PFSK-1 (cell line): Measurements from ENCODE around the gene FIBP.

Experiments used
- FOXP2 ChIP-seq: optimal IDR thresholded peaks from 2 replicates; pipeline ENCODE3; 2011; ENCODE audit warnings: borderline replicate concordance, control low read depth, inconsistent platforms; ENCODE audit not compliant: insufficient read depth; ENCODE audit errors: extremely low read length, extremely low read depth
- POLR2AphosphoS5 ChIP-seq: IDR thresholded peaks from 2 replicates; pipeline ENCODE4 v1.6.1; 2012; ENCODE audit warnings: low read depth, mild to moderate bottlenecking, control low read depth, low read length, moderate library complexity
- SIN3A ChIP-seq: IDR thresholded peaks from 2 replicates; pipeline ENCODE4 v1.6.1; 2012; ENCODE audit warnings: mild to moderate bottlenecking, low read length, moderate library complexity, borderline replicate concordance; ENCODE audit not compliant: insufficient read depth
- TAF1 ChIP-seq: IDR thresholded peaks from 2 replicates; pipeline ENCODE4 v1.6.1; 2012; ENCODE audit warnings: low read length, control low read depth, borderline replicate concordance; ENCODE audit not compliant: insufficient read depth
- TF ChIP-seq, protein P1 (sequence below), 2 experiments: IDR thresholded peaks; 2 replicates each; pipeline versions ENCODE4 v1.6.1 to v1.8.0; 2011 to 2012; ENCODE audit warnings: low read depth in 2 of 2, low read length in 2 of 2, control low read depth in 1 of 2, inconsistent platforms in 1 of 2, mild to moderate bottlenecking in 1 of 2, moderate library complexity in 1 of 2; ENCODE audit not compliant: insufficient read depth in 1 of 2

FIBP gene

DNA sequence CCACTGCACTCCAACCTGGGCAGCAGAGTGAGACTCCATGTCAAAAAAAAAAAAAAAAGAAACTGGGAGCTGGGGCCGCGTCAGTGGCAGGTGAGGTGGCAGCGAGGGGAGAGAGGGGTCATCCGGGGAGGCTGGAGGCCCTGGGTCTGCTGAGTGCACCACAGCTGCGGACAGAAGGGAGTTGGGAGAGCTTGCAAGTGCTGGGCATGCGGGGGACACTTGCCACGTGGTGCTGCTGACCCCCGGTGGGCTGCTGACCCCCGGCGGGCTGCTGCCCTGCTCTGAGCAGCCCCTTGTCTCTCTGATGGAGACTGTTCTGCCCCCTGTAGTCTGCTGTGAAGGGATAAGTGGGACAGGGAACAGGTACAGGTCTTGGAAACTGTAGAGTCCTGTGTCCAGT lies 33.6 kb upstream of the FIBP start:
- no peak for TF ChIP-seq POLR2AphosphoS5

GRCh38 chr11:65921033-65921555 lies 32.8 kb upstream of the FIBP start:
- no peak for TF ChIP-seq FOXP2
- TF ChIP-seq, protein P1, sequence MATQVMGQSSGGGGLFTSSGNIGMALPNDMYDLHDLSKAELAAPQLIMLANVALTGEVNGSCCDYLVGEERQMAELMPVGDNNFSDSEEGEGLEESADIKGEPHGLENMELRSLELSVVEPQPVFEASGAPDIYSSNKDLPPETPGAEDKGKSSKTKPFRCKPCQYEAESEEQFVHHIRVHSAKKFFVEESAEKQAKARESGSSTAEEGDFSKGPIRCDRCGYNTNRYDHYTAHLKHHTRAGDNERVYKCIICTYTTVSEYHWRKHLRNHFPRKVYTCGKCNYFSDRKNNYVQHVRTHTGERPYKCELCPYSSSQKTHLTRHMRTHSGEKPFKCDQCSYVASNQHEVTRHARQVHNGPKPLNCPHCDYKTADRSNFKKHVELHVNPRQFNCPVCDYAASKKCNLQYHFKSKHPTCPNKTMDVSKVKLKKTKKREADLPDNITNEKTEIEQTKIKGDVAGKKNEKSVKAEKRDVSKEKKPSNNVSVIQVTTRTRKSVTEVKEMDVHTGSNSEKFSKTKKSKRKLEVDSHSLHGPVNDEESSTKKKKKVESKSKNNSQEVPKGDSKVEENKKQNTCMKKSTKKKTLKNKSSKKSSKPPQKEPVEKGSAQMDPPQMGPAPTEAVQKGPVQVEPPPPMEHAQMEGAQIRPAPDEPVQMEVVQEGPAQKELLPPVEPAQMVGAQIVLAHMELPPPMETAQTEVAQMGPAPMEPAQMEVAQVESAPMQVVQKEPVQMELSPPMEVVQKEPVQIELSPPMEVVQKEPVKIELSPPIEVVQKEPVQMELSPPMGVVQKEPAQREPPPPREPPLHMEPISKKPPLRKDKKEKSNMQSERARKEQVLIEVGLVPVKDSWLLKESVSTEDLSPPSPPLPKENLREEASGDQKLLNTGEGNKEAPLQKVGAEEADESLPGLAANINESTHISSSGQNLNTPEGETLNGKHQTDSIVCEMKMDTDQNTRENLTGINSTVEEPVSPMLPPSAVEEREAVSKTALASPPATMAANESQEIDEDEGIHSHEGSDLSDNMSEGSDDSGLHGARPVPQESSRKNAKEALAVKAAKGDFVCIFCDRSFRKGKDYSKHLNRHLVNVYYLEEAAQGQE (IDR thresholded peaks at IDR 0.05; ENCODE audit: insufficient read depth in 1 of 2, low read depth in 2 of 2, low read length in 2 of 2), result no peak
- TF ChIP-seq SIN3A, result no peak
- no peak for TF ChIP-seq POLR2AphosphoS5

DNA sequence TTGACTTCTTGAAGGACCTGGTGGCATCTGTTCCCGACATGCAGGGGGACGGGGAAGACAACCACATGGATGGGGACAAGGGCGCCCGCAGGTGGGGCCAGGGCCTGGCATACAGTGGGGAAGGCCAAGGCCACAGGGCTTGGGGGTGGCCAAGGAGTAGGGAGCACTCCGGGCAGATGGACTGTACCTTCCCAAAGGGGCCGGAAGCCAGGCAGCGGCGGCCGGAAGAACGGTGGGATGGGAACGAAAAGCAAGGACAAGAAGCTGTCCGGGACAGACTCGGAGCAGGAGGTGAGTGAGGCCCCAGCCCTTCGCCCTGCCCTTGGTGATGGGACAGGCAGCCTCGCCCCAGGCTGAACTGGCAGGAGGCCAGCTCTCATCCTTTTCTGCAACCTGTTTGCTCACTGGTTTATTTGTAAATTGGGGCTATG lies 32.1 kb upstream of the FIBP start:
- no peak for TF ChIP-seq TAF1
- TF ChIP-seq FOXP2, result no peak
- TF ChIP-seq POLR2AphosphoS5, result no peak
- no peak for TF ChIP-seq SIN3A
- TF ChIP-seq, protein P1 (IDR thresholded peaks at IDR 0.05; ENCODE audit: insufficient read depth in 1 of 2, low read depth in 2 of 2, low read length in 2 of 2), result no peak

- TF ChIP-seq POLR2AphosphoS5, result no peak
These were observed 31.5 kb upstream of the FIBP start for GRCh38 chr11:65919573-65920371.

DNA sequence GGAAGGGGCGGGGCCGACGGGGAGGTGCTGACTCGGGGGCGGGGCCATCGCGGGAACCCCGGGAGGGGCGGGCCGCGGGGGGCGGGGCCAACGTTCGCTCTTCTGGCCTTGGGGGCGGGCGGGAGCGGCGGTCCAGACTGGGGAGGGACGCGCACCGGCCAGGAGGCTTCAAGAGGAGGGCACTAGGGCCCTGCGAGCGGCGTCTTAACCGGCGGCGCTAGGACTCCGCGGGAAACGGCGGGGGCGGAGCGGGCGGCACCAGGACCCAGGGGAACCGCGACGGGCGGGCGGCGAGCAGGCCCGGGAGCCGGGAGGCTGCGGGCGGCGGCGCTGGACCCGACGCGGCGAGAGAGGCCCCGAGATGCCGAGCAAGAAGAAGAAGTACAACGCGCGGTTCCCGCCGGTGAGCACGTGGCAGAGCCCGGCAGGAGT lies 30.9 kb upstream of the FIBP start, which contains the start of gene DRAP1:
Gene DRAP1 (plus strand): TSS at position 286 of the 432 bp plus-strand sequence. CDS start 76 bp downstream, at position 362.
- TF ChIP-seq, protein P1 (IDR thresholded peaks at IDR 0.05; ENCODE audit: insufficient read depth in 1 of 2, low read depth in 2 of 2, low read length in 2 of 2), result peak in 1 of 2 experiments; percentile 34; a peak in 1 of 4 replicates
- TF ChIP-seq POLR2AphosphoS5 (no peak), TAF1 (peak; percentile 80), SIN3A (peak; percentile 92; the same call in 1 of the 2 replicates), FOXP2 (no peak)

DNA sequence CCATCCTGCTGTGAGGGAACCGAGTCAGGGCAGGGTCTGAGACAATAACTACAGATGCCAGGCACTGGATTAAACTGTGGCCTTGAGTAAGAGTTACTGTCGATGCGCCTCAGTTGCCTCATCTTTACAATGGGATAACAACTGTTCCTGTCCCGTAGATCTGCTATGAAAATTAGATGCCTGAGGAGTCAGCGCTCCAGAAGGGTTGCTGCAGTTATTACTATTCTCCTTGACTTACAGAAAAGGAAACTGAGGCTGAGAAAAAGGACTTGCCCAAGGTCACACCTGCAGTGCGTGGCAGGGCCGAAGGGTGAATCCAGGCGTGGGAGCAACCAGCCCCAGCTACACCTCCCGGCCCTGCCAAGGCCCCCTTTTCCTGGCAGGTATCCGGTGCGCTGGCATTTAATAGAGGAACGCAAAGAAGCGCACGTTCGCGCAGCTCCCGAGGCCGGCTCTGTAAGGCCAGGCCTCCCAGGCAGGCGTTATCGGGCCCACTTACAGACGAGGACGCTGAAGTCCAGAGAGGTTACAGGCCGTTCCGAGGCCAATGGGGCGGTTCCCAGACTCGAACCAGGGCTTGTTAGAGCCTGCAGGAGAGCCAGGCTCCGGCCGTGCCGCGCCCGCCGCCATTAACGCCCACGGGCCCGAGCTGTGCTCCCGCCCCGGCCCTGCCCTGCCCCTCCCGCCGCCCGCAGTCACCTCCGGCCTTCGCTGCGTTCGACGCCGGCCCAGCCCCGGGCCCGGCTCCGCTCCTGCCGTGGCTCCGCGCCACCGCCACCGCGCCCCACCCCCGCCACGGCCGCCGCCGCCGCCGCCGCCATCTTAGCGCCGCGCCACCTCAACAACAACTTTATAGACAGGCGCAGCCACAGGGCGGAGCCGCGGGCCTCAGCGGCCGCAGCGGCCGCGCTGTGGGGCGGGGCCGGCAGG lies 30.2 kb upstream of the FIBP start, which contains the start of gene C11orf68:
Gene C11orf68 (minus strand): TSS at position 852 of the 930 bp plus-strand sequence. CDS start 31 bp downstream, at position 821.
- TF ChIP-seq POLR2AphosphoS5 (no peak), TAF1 (peak; percentile 70; the same call in 1 of the 2 replicates), FOXP2 (no peak), SIN3A (peak; percentile 31; the same call in 1 of the 2 replicates)
- TF ChIP-seq, protein P1 (IDR thresholded peaks at IDR 0.05; ENCODE audit: insufficient read depth in 1 of 2, low read depth in 2 of 2, low read length in 2 of 2), result no peak
